ENCODE data around the gene ANKIB1.

- TF ChIP-seq, protein P1, sequence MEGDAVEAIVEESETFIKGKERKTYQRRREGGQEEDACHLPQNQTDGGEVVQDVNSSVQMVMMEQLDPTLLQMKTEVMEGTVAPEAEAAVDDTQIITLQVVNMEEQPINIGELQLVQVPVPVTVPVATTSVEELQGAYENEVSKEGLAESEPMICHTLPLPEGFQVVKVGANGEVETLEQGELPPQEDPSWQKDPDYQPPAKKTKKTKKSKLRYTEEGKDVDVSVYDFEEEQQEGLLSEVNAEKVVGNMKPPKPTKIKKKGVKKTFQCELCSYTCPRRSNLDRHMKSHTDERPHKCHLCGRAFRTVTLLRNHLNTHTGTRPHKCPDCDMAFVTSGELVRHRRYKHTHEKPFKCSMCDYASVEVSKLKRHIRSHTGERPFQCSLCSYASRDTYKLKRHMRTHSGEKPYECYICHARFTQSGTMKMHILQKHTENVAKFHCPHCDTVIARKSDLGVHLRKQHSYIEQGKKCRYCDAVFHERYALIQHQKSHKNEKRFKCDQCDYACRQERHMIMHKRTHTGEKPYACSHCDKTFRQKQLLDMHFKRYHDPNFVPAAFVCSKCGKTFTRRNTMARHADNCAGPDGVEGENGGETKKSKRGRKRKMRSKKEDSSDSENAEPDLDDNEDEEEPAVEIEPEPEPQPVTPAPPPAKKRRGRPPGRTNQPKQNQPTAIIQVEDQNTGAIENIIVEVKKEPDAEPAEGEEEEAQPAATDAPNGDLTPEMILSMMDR (IDR thresholded peaks at IDR 0.05; ENCODE audit: low read depth, low read length, missing input control), result no peak
- no peak for TF ChIP-seq RAD21 (IDR thresholded peaks at IDR 0.05)
- no peak for TF ChIP-seq TAF1 (conservative IDR thresholded peaks at IDR 0.05)
- TF ChIP-seq RXRA (IDR thresholded peaks at IDR 0.05), result no peak
- TF ChIP-seq, protein P2, sequence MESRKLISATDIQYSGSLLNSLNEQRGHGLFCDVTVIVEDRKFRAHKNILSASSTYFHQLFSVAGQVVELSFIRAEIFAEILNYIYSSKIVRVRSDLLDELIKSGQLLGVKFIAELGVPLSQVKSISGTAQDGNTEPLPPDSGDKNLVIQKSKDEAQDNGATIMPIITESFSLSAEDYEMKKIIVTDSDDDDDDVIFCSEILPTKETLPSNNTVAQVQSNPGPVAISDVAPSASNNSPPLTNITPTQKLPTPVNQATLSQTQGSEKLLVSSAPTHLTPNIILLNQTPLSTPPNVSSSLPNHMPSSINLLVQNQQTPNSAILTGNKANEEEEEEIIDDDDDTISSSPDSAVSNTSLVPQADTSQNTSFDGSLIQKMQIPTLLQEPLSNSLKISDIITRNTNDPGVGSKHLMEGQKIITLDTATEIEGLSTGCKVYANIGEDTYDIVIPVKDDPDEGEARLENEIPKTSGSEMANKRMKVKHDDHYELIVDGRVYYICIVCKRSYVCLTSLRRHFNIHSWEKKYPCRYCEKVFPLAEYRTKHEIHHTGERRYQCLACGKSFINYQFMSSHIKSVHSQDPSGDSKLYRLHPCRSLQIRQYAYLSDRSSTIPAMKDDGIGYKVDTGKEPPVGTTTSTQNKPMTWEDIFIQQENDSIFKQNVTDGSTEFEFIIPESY (IDR thresholded peaks at IDR 0.05), result no peak
Measured at GRCh38 chr7:92246360-92247101, 757 bp downstream of the ANKIB1 start.
